Measurements from ENCODE around the gene LDLRAD4. TPM values are rescaled to one million over a fixed set of nuclear protein-coding genes. Genes with fewer than 3 reads are reported as not detected.

LDLRAD4 gene
- total RNA-seq, 1 donor from 2014 or later = 34.1 TPM

GRCh38 chr18:13246121-13246520 is 27.6 kb downstream of the LDLRAD4 start:
- Mint-ChIP-seq H3K36me3 (ENCODE audit: low read depth, unreplicated experiment) (peaks cover 7% of the 10 kb centered on the region), H3K4me3 (ENCODE audit: unreplicated experiment) (no peak overlapping the region), H3K4me1 (ENCODE audit: unreplicated experiment) (peaks cover 2% of the 10 kb centered on the region), H3K9me3 (ENCODE audit: unreplicated experiment) (no peaks in the 10 kb centered on the region), H3K27ac (ENCODE audit: unreplicated experiment) (no peak overlapping the region), H3K27me3 (ENCODE audit: unreplicated experiment) (no peaks in the 10 kb centered on the region)
- no peak for TF ChIP-seq CTCF (IDR thresholded peaks at IDR 0.05; ENCODE audit: unreplicated experiment)
- DNase-seq (ENCODE audit: low spot score) = no peak

GRCh38 chr18:13246591-13246990 is 28.0 kb downstream of the LDLRAD4 start:
- Mint-ChIP-seq H3K4me3 (ENCODE audit: unreplicated experiment) (no peak overlapping the region), H3K4me1 (ENCODE audit: unreplicated experiment) (peaks cover 3% of the 10 kb centered on the region), H3K27ac (ENCODE audit: unreplicated experiment) (no peak overlapping the region), H3K36me3 (ENCODE audit: low read depth, unreplicated experiment) (peaks cover 7% of the 10 kb centered on the region), H3K27me3 (ENCODE audit: unreplicated experiment) (no peaks in the 10 kb centered on the region), H3K9me3 (ENCODE audit: unreplicated experiment) (no peaks in the 10 kb centered on the region)
- DNase-seq (ENCODE audit: low spot score) = no peak
- TF ChIP-seq CTCF (IDR thresholded peaks at IDR 0.05; ENCODE audit: unreplicated experiment) = no peak

GRCh38 chr18:13247506-13247905 is 28.9 kb downstream of the LDLRAD4 start:
- Mint-ChIP-seq H3K36me3 (ENCODE audit: low read depth, unreplicated experiment) (peaks cover 7% of the 10 kb centered on the region), H3K4me3 (ENCODE audit: unreplicated experiment) (no peak overlapping the region)

GRCh38 chr18:13252686-13253410 is 34.3 kb downstream of the LDLRAD4 start:
- Mint-ChIP-seq H3K4me3 (ENCODE audit: unreplicated experiment) (no peak overlapping the region), H3K9me3 (ENCODE audit: unreplicated experiment) (no peaks in the 10 kb centered on the region), H3K27me3 (ENCODE audit: unreplicated experiment) (peaks cover 6% of the 10 kb centered on the region), H3K4me1 (ENCODE audit: unreplicated experiment) (peaks cover 7% of the 10 kb centered on the region), H3K27ac (ENCODE audit: unreplicated experiment) (no peak overlapping the region), H3K36me3 (ENCODE audit: low read depth, unreplicated experiment) (no peaks in the 10 kb centered on the region)
- DNase-seq (ENCODE audit: low spot score) = no peak
- TF ChIP-seq CTCF (IDR thresholded peaks at IDR 0.05; ENCODE audit: unreplicated experiment) = no peak

More at GRCh38 chr18:13247506-13247905, 28.9 kb downstream of the LDLRAD4 start:
- H3K4me1 Mint-ChIP-seq (ENCODE audit: unreplicated experiment) = peaks cover 3% of the 10 kb centered on the region
- no peaks in the 10 kb centered on the region for H3K27me3 Mint-ChIP-seq (ENCODE audit: unreplicated experiment)
- no peak overlapping the region for H3K27ac Mint-ChIP-seq (ENCODE audit: unreplicated experiment)
- DNase-seq (ENCODE audit: low spot score) = no peak
- H3K9me3 Mint-ChIP-seq (ENCODE audit: unreplicated experiment) = no peaks in the 10 kb centered on the region
- TF ChIP-seq CTCF (IDR thresholded peaks at IDR 0.05; ENCODE audit: unreplicated experiment) = no peak
